Nucleus accumbens (tissue), 56 donors: ENCODE measurements around the gene ZNF138.
"Not testable (repeated sequence)": the region's sequence is repeated elsewhere in the genome, so short reads cannot be mapped to it uniquely, and the experiment has no call there.

Source experiments
- DNase-seq, 56 donors: peaks; one replicate each; lab custom pipeline; 2025; lab: John Stamatoyannopoulos, UW

Gene ZNF138

GRCh38 chr7:64794171-64794844 is at the start of gene ZNF138:
TSS of gene ZNF138 (plus strand) at chr7:64794428. CDS start at chr7:64794569, 141 bp downstream.
- peak; percentile 66 to 98 (median 94) for DNase-seq

DNA sequence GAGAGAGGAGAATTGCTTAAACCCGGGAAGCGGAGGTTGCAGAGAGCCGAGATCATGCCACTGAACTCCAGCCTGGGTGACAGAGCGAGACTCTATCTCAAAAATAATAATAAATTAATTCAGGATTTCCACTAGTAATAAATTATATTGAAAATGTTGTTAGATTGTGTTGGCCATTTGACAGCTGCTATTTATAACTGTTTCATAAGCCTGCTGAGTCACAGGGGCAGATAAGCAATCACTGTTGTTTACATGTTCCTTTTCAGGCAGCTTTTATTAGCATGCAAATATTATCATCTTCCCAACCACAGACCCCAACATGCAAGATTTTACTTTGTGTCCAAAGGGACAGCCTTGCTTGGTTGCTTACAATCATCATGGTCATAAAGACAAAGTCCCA is 49.5 kb upstream of the ZNF138 start:
- DNase-seq, result no peak

DNA sequence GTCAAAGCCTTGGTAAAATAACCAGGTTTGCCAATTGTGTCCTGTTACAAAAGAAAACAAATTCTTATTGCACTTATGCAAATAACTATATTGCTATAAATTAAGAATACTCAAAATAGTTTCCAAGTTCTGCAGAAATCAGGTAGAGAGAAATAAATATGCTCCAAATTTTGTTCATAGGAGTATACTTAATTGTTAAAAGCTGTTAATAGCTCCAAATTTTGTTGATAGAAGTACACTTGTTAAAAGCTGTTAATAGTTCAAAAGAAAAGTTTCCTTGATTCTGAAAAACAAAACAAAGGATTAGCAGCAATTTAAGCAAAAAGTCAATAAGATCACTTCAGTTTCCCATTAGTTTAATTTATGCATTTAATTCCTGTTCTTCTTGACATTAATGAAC is 46.4 kb upstream of the ZNF138 start:
- no peak for DNase-seq

DNA sequence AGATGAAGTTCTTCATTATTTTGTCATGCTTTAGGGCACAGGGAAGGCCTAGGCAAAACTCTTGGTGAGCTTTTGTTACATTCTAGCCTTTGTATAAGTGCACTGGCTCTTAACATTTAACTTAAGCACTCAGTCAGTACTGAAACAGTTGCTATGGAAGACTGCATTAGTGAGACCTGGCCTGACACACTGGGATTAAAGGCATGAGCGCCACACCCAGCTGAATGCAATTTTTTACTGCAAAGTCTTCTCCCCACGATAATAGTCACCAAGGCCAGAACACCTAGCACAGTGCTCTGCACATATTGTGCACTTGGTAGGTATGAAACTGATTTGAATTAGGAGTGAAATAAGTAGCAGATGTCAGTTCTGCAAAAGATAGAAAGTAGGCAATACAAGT is 41.2 kb upstream of the ZNF138 start:
- DNase-seq, result no peak

DNA sequence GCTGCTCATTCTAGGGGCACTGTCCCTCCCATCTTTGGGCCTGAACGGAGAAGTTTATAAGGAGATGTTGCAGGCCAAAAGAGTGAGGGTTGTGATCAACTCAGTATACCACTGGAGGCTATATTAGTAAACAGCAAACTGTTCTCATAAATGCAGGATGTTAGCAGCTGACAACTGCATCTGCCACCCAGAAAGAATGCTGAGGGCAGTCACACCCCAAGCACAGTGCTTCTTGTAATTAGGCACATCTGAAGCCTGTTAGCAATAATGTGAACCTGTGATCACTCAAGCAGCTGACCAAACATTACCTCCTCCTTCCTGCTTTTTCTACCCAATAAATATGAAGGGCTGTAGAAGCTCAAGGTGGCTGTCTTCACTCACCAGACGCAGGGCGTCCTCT is 38.4 kb upstream of the ZNF138 start:
- no peak for DNase-seq

- no peak for DNase-seq
Observed at GRCh38 chr7:64758151-64758550, 36.1 kb upstream of the ZNF138 start.

DNA sequence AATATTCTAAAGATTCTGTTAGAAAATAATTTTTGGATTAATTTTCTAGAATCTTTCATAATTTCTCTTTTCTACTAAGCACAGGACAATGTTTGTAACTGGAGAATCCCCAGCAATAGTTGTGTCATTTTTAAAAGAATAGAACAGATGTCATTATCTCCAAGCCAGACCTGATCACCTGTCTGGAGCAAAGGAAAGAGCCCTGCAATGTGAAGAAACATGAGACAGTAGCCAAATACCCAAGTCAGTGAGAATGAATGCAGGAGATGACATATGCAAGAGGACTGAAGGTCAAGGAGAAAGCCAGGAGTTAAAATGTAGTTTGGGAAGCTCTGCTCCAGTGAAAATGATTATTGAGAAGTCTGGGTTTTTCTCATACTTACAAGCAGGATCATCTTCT is 25.4 kb upstream of the ZNF138 start:
- no peak for DNase-seq

DNA sequence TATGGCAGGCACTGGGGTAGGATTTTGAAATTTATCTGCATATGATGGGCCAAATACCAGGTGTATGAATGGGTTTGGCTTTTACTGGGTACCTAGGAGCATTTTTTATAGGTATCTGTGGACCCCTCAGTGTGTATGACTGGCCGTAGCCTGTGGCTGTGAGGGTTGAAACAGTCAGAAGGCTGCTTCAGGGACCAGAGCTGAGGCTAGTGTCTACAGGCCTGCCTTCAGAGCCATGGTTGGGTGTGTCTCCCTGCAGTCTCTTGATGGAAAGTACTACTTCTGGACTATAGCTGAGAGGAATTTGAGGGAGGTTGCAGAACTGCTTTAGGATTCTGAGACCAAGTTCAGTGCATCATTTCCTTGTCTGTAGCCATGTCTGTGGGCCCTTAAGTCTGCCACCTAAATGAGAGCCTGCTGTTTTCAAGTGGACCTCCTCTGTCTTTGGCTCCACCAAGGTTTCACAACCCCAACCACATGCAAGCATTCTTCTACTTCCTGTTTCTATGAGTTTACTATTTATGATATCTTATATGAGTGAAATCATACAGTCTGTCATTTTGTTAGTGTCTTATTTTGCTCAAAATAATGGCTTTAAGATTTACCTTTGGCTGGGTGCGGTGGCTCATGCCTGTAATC is 19.9 kb upstream of the ZNF138 start:
- DNase-seq, result no peak

GRCh38 chr7:64775289-64775688 is 18.9 kb upstream of the ZNF138 start:
- peak in 3 of 56 donors; percentile 0 to 2 (median 0) for DNase-seq

- DNase-seq, result not testable (repeated sequence)
Observed at GRCh38 chr7:64784842-64785241, 9.4 kb upstream of the ZNF138 start.

DNA sequence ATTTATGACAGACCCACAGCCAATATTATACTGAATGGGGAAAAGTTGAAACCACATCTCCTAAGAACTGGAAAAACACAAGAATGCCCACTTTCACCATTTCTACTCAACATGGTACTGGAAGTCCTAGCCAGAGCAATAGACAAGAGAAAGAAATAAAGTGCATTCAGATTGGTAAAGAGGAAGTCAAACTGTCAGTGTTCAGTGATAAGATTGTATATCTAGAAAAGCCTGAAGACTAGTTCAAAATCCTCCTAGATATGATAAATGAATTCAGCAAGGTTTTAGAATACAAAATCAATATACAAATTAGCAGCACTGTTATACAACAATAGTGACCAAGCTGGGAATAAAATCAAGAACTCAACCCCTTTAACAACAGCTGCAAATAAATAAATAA is 6.9 kb upstream of the ZNF138 start:
- no peak for DNase-seq

DNA sequence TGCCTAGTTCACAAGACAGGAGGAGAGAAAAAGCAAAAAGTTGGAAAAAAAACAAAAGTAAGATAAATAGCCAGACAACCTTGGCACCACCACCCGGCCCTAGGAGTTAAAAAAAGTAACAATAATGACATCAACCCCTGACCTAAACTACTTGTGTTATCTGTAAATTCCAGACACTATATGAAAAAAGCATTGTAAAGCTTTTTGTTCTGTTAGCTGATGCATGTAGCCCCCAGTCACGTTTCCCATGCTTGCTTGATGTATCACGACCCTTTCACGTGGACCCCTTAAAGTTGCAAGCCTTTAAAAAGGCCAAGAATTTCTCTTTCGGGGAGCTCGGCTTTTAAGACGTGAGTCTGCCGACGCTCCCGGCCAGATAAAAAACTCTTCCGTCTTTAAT is 5.0 kb upstream of the ZNF138 start:
- not testable (repeated sequence) for DNase-seq

GRCh38 chr7:64793106-64793755 is 997 bp upstream of the ZNF138 start:
- DNase-seq, result no peak

DNA sequence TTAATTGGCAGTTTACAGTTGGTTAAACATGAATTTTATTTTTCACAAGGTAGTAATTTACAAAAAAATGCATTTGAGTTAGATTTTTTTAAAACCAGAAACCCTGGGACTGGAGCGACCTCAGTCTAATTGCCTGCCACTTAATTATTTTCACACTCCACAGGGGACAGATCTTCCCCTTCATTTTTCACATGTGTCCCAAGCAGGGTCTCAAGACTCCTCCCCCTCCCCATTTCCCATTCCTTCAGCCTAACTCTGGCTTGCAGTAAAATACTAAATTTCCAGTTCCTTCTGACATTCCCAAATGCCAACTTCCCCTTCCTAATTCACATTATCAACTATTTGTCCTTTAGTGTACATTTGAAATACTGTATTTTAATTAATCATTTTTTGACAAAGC is 948 bp downstream of the ZNF138 start:
- no peak for DNase-seq

DNA sequence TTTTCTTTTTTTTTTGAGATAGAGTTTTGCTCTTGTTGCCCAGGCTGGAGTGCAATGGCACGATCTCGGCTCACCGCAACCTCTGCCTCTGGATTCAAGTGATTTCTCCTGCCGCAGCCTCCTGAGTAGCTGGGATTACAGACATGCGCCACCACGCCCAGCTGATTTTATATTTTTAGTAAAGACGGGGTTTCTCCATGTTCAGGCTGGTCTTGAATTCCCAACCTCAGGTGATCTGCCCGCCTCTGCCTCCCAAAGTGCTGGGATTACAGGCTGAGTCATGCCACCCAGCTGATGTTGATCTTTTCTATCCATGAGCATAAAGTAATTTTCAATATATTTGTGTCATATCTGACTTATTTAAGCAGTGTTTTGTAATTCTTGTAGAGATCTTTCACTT is 4.9 kb downstream of the ZNF138 start:
- DNase-seq, result peak in 30 of 56 donors; percentile 1 to 74 (median 19)

GRCh38 chr7:64802699-64803098 is 8.5 kb downstream of the ZNF138 start:
- DNase-seq, result no peak

DNA sequence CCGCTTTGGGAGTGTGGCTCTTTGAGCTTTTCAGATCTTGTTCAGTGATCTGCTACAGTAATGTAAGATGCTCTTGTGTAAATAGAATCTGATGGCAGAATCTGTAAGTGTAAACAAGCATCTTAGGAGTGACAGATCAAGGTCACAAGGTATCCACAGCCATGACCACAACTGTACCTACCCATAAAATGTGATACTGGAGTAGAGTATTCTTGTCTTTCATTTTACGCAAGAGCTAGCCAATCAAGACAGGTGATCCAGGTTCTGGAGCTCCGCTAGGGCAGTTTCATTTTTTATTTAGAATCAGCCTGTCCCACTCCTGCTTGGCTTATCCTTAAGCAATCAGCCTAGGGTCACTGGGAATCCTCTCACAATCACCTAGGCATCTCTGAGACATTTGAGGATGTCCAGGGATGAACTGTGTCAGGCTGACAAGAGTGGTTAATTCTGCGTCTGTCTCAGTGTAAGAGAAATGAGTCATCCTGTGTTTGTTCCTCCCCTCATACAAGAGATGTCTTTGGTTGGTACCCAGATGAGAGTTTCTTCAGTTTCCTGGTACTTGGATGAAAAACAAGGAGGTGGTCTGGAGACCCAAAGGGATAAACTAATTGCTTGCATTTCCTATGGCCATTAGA is 13.6 kb downstream of the ZNF138 start:
- DNase-seq, result no peak

- no peak for DNase-seq
Observed at GRCh38 chr7:64811767-64812166, 17.5 kb downstream of the ZNF138 start.

- DNase-seq, result no peak
Observed at GRCh38 chr7:64830926-64831325, 36.7 kb downstream of the ZNF138 start.

GRCh38 chr7:64832136-64832535 is 37.9 kb downstream of the ZNF138 start:
- no peak for DNase-seq

DNA sequence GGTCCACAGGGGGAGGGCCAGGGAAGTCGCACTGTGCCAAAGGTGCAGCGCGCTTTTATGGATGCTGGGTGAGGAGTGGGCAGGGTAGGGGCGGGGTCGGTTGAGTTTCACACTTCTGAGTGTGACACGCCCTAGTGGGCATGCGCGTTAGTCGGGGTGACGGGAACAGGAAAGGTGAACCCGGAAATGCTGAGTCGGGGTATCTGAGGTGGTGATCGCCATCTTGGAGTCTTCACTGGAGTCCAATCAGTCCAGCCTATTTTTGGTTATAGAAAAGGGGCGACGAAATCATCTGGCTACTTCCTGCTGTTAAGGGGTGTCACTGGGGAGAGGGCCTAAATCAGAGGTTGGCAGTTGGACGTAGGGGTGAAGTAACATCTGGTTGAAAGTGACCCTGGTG is 40.8 kb downstream of the ZNF138 start:
- no peak for DNase-seq
